RPMI8226 (cell line): ENCODE results near the gene ACAT2.
A peak's percentile ranks its signal among the peaks of the same experiment; 100 is the strongest.
"Not testable (repeated sequence)": the region's sequence is repeated elsewhere in the genome, so short reads cannot be mapped to it uniquely, and the experiment has no call there.

Experiments used
- DNase-seq: peaks from one replicate; pipeline ENCODE4 v3.0.0-alpha.2; 2015

The ACAT2 gene

GRCh38 chr6:159761873-159762680 lies at the start of gene ACAT2:
Gene ACAT2 (plus strand): TSS chr6:159762045. CDS start chr6:159762088, 43 bp downstream.
- DNase-seq, result peak; percentile 96

- not testable (repeated sequence) for DNase-seq
Measured at GRCh38 chr6:159712389-159712788, 49.5 kb upstream of the ACAT2 start.

- DNase-seq, result no peak
Measured at GRCh38 chr6:159713984-159714383, 47.9 kb upstream of the ACAT2 start.

- DNase-seq, result no peak
Measured at GRCh38 chr6:159714404-159714803, 47.4 kb upstream of the ACAT2 start.

DNA sequence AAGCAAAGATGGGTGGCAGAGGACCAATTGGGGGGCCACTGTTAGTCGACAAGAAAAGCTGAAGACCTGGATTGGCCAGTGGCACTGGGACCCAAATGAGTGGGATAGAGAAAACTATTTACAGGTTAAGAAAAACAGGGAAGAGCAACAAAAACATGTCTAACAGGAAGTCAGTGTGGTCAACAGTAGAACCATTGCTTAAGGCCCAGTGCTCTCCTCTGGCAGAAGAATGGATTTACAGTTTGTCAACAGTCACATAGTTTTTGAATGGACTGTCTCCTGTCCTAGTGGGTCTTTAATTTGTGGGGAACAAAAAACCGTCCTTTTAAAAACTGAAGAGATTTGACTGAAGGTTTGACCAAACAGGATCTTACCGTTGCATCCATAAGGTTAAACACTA lies 46.7 kb upstream of the ACAT2 start:
- no peak for DNase-seq

GRCh38 chr6:159715605-159716004 lies 46.2 kb upstream of the ACAT2 start:
- DNase-seq, result no peak

- no peak for DNase-seq
Measured at GRCh38 chr6:159716247-159717096, 45.4 kb upstream of the ACAT2 start.

- no peak for DNase-seq
Measured at GRCh38 chr6:159718634-159719033, 43.2 kb upstream of the ACAT2 start.

GRCh38 chr6:159719287-159719686 lies 42.6 kb upstream of the ACAT2 start:
- no peak for DNase-seq

GRCh38 chr6:159720708-159721107 lies 41.1 kb upstream of the ACAT2 start:
- DNase-seq, result peak; percentile 65

DNA sequence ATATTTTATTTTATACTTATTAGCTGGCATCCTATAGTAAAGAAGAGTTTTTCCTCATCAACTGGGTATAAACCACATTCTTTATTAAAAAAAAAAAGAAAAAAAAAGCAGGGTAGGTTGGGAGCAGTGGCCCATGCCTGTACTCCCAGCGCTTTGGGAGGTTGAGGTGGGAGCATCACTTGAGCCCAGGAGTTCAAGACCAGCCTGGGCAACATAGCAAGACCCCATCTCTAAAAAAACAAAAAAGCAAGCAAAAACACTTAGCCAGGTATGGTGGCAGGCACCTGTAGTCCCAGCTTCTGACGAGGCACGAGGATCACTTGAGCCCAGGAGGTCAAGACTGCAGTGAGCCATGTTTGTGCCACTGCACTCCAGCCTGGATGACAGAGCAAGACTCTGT lies 39.9 kb upstream of the ACAT2 start:
- DNase-seq, result not testable (repeated sequence)

GRCh38 chr6:159722655-159723054 lies 39.2 kb upstream of the ACAT2 start:
- no peak for DNase-seq

- no peak for DNase-seq
Measured at GRCh38 chr6:159723259-159723658, 38.6 kb upstream of the ACAT2 start.

DNA sequence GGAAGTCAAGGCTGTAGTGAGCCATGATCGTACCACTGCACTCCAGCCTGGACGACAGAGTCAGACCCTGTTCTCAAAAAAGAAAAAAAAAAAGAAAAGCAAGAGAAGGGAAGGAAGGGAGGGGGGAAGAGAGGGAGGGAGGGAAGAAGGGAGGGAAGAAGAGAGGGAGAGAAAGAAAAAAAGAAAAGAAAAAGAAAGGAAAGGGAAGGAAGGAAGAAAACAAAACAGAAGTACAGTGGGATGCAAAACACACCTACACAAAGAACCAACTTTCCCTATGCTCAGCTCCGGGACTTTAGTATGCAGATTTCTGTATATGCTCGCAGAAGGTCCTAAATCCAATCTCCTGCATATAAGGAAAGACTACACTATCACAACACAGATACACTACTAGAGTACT lies 37.1 kb upstream of the ACAT2 start:
- no peak for DNase-seq

DNA sequence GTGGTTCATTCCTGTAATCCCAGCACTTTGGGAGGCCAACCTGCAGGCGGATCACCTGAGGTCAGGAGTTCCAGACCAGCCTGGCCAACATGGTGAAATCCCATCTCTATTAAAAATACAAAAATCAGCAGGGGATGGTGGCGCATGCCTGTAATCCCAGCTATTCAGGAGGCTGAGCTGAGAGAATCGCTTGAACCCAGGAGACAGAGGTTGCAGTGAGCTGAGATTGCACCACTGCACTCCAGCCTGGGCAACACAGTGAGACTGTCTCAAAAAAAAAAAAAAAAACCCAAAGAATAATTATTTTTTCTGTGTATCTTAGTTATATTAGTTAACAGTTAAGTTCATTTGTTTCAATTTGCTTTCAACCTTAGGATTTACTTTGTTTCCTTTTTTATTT lies 36.6 kb upstream of the ACAT2 start:
- not testable (repeated sequence) for DNase-seq

- no peak for DNase-seq
Measured at GRCh38 chr6:159726255-159726917, 35.5 kb upstream of the ACAT2 start.

GRCh38 chr6:159726918-159727716 lies 34.7 kb upstream of the ACAT2 start, which contains the start of gene WTAP:
Gene WTAP (plus strand): TSS chr6:159727506. CDS start chr6:159736266, 8,760 bp downstream.
- DNase-seq, result peak; percentile 98

- no peak for DNase-seq
Measured at GRCh38 chr6:159727717-159728445, 34.0 kb upstream of the ACAT2 start.

GRCh38 chr6:159728531-159728964 lies 33.3 kb upstream of the ACAT2 start:
- DNase-seq, result peak; percentile 15

DNA sequence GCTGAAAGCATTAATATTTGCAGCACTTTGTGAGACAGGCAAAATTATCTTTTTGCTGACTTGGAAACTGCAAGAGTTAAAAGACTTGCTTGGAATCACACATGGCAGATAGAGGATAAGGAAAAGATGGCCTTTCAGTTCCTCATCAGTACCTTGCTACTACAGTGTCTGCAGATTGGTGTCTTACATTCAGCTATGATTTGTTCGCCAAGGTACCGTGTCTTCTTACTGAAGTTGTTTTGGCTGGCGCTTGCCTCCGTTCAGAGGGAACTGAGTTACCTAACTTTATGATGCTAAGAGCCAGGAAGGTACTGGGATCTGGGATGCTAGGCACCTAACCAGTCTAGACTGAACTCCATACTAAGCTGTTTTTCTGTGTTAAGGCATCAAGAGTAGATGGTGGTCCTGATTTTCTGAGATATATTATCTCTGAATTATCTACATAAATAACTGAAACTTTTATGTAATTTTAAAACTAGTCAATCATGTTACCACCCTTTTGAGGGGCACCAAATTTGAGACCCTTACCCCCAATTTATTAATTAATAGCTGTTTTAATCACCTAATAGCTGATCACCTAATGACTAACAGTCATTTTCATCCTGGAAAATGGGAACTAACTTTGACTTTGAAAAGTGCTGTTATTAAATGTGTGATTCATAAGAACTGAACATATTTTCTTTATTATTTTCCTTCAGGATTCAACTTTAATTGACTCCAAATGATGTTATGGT lies 32.1 kb upstream of the ACAT2 start:
- DNase-seq, result peak; percentile 68

GRCh38 chr6:159730332-159730676 lies 31.5 kb upstream of the ACAT2 start:
- no peak for DNase-seq
